Gastroesophageal sphincter (tissue), 4 donors: ENCODE results near the gene BBOF1. TPM values are rescaled to one million over a fixed set of nuclear protein-coding genes. Genes with fewer than 3 reads are reported as not detected.
"Not testable (repeated sequence)": the region's sequence is repeated elsewhere in the genome, so short reads cannot be mapped to it uniquely, and the experiment has no call there.

Source experiments
- ATAC-seq: fragments of 150-250 bp; one replicate; pipeline ENCODE4 v1.9.1; 2016; ENCODE audit warnings: mild to moderate bottlenecking, moderate library complexity
- H3K27ac ChIP-seq, 4 donors: fragments of 200-600 bp; sonication (generic) in 3 of 4; 1 replicate in 3 of 4; 2 replicates in 1 of 4; pipeline ENCODE4 v1.5.1; 2016 to 2019
- H3K27me3 ChIP-seq: fragments of 200-600 bp; sonication (generic); one replicate; pipeline ENCODE4 v1.5.1; 2019
- H3K36me3 ChIP-seq, 2 donors: fragments of 200-600 bp; sonication (generic); one replicate each; pipeline ENCODE4 v1.5.1; 2019; ENCODE audit warnings: control low read depth in 1 of 2
- H3K4me1 ChIP-seq, 3 donors: fragments of 200-600 bp; sonication (generic); 1 replicate in 2 of 3; 2 replicates in 1 of 3; pipeline ENCODE4 v1.5.1; 2016 to 2019; ENCODE audit warnings: control low read depth in 2 of 3
- H3K4me3 ChIP-seq, 2 donors: fragments of 200-600 bp; sonication (generic); one replicate each; pipeline ENCODE4 v1.5.1; 2019; ENCODE audit warnings: mild to moderate bottlenecking in 1 of 2, moderate library complexity in 1 of 2
- H3K9me3 ChIP-seq, 3 donors: fragments of 200-600 bp; sonication (generic); one replicate each; pipeline ENCODE4 v1.5.1; 2017 to 2019; ENCODE audit warnings: control low read depth in 2 of 3
- EP300 ChIP-seq: sonication (generic); formaldehyde crosslinking; IDR thresholded peaks from one replicate; pipeline ENCODE4 v1.6.1; 2017; ENCODE audit warnings: antibody characterized with exemption, mild to moderate bottlenecking
- POLR2A ChIP-seq, 2 donors: fragments of 450-650 bp; IDR thresholded peaks; one replicate each; pipeline ENCODE4 v1.6.1; 2017; ENCODE audit warnings: antibody characterized with exemption in 2 of 2, mild to moderate bottlenecking in 2 of 2, moderate library complexity in 1 of 2
- POLR2AphosphoS5 ChIP-seq: sonication (generic); formaldehyde crosslinking; IDR thresholded peaks from one replicate; pipeline ENCODE4 v1.6.1; 2017; ENCODE audit warnings: antibody characterized with exemption
- WGBS, 2 donors: methylation state at CpG; one replicate each; pipeline ENCODE4 v1.1.5; 2018; ENCODE audit warnings: low coverage in 1 of 2; 5-methylcytosine and 5-hydroxymethylcytosine counted together
- total RNA-seq, 4 donors: library from RNA; depleted of rRNA; stranded (reverse); fragments of >200 nt; gene quantifications; one replicate each; pipeline ENCODE4 v1.1.0, GENCODE V29; 2016
- TF ChIP-seq, protein P1 (sequence below), 4 experiments: fragments of 200-600 bp in 2 of 4; fragments of 450-650 bp in 2 of 4; sonication (generic) in 1 of 4; IDR thresholded peaks; one replicate each; pipeline ENCODE4 v1.5.1; 2017 to 2019; ENCODE audit warnings: antibody characterized with exemption in 4 of 4, mild to moderate bottlenecking in 2 of 4, moderate library complexity in 2 of 4

The BBOF1 gene
- total RNA-seq, 4 donors from 2014 or later, result 7.3 to 12.4 (median 10.5) TPM

DNA sequence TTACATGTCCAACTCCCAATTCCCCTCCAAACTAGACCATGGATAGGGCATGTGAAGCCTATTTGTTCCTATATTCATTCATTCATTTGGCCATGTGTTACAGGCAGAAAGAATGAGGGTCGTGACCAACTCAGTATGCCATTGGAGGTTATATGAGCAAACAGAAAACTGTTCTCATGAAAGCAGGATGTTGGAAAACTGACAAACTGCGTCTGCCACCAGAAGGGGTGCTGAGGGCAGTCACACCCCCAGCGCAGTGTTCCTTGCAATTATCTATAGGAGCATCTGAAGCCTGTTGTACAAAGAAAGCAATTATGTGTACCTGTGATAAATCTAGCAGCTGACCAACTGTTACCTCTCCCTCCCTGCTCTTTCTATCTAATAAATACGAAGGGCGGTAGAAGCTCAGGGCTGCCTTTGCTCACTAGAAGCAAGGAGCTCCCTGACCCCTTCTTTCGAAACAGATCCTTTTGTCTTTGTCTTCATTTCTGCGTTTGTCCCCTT is 21.2 kb upstream of the BBOF1 start:
- 79 to 91% methylated on average over 4 to 7 of the region's 7 CpGs for WGBS, 2 donors
- no peak for ATAC-seq
- Histone ChIP-seq H3K4me3 (no peak overlapping the region), H3K27ac (no peak overlapping the region), H3K27me3 (no peaks in the 10 kb centered on the region), H3K4me1 (no peaks in the 10 kb centered on the region), H3K9me3 (no peaks in the 10 kb centered on the region), H3K36me3 (peaks cover 0 to 18% of the 10 kb centered on the region in 2 donors)
- TF ChIP-seq POLR2A (IDR thresholded peaks at IDR 0.05) (no peak), EP300 (no peak), POLR2AphosphoS5 (no peak)
- TF ChIP-seq, protein P1, sequence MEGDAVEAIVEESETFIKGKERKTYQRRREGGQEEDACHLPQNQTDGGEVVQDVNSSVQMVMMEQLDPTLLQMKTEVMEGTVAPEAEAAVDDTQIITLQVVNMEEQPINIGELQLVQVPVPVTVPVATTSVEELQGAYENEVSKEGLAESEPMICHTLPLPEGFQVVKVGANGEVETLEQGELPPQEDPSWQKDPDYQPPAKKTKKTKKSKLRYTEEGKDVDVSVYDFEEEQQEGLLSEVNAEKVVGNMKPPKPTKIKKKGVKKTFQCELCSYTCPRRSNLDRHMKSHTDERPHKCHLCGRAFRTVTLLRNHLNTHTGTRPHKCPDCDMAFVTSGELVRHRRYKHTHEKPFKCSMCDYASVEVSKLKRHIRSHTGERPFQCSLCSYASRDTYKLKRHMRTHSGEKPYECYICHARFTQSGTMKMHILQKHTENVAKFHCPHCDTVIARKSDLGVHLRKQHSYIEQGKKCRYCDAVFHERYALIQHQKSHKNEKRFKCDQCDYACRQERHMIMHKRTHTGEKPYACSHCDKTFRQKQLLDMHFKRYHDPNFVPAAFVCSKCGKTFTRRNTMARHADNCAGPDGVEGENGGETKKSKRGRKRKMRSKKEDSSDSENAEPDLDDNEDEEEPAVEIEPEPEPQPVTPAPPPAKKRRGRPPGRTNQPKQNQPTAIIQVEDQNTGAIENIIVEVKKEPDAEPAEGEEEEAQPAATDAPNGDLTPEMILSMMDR (IDR thresholded peaks at IDR 0.05), result no peak

DNA sequence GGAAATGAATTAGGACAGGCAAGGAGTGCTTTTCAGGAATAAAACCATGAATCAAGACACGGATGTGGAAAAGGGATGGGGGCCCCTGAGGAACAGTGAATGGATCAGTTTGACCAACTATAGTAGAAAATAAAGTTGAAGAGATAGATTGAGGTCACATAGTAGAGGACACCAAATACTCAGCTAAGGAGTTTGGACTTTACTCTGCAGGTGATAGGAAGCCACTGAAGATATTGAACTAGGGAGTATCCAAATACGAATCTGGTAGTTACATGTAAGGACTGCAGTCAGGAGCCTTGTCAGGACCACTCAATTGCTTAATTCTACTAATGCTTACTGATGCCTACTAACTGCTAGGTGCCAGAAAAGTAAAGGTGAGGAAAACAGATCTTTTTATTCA is 20.4 kb upstream of the BBOF1 start:
- no peak overlapping the region for H3K27ac ChIP-seq
- H3K27me3 ChIP-seq, result no peaks in the 10 kb centered on the region
- TF ChIP-seq, protein P1 (IDR thresholded peaks at IDR 0.05), result no peak
- no peak for TF ChIP-seq POLR2A (IDR thresholded peaks at IDR 0.05)
- no peak for TF ChIP-seq POLR2AphosphoS5
- TF ChIP-seq EP300, result no peak
- ATAC-seq, result no peak
- H3K36me3 ChIP-seq, result peaks cover 0 to 22% of the 10 kb centered on the region in 2 donors
- H3K9me3 ChIP-seq, result no peaks in the 10 kb centered on the region
- H3K4me1 ChIP-seq, result no peaks in the 10 kb centered on the region
- 87 to 88% methylated on average over 2 of the region's 2 CpGs for WGBS, 2 donors
- no peak overlapping the region for H3K4me3 ChIP-seq

DNA sequence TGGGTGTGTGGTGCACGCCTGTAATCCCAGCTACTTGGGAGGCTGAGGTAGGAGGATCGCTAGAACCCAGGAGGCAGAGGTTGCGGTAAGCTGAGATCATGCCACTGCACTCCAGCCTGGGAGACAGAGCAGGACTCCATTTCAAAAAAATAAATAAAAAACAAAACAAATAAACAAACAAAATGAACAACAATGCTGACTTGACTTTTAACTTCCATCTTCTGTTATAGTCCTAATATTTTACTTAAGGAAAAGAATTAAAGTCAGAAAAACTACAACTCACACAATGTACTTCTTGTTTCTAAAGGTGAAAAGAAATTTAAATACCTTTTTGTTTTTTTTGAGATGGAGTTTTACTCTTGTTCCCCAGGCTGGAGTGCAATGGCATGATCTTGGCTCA is 13.5 kb upstream of the BBOF1 start:
- not testable (repeated sequence) for H3K27me3 ChIP-seq, H3K27ac ChIP-seq, ATAC-seq, H3K9me3 ChIP-seq, H3K4me1 ChIP-seq, H3K4me3 ChIP-seq
- WGBS, 2 donors, result 100% methylated on average over 2 to 3 of the region's 3 CpGs
- H3K36me3 ChIP-seq, result peaks cover 0 to 68% of the 10 kb centered on the region in 2 donors

DNA sequence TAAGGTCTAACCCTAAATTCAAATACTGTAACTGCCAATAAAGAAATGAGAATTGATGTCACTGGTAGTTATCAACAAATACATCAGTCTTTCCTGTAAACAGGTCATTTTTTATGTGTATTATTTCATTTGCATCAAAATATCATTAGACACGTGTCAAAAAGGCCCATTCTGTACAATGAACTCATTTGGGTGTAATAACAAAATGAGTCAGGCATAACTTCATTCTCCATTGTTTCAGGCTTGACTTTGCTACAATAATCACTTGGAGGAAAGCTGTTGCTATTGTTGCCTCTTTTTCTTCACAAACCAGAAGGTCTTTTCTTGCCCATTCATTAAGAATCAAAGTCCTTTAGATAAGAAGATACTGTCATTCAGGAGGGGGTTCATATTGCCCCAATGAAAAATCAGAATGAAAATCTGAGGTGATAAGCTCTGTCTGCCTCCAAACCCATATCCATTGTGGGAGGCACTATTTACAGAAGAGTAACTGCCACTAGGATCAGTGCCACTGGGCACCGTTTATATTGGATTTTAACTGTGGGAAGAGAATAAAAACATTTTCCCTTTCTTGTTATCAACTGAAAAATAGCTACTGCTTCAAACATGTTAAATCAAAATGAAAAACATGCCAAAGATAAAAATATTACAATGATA is 10.2 kb upstream of the BBOF1 start:
- TF ChIP-seq POLR2A (IDR thresholded peaks at IDR 0.05) (no peak), POLR2AphosphoS5 (no peak), EP300 (no peak)
- TF ChIP-seq, protein P1 (IDR thresholded peaks at IDR 0.05), result no peak
- H3K27ac ChIP-seq, result no peak overlapping the region
- H3K36me3 ChIP-seq, result peaks cover 0 to 80% of the 10 kb centered on the region in 2 donors
- 72 to 73% methylated on average over 2 of the region's 2 CpGs for WGBS, 2 donors
- no peak overlapping the region for H3K4me3 ChIP-seq
- H3K4me1 ChIP-seq, result no peaks in the 10 kb centered on the region
- H3K9me3 ChIP-seq, result no peaks in the 10 kb centered on the region
- no peak for ATAC-seq
- H3K27me3 ChIP-seq, result no peaks in the 10 kb centered on the region

DNA sequence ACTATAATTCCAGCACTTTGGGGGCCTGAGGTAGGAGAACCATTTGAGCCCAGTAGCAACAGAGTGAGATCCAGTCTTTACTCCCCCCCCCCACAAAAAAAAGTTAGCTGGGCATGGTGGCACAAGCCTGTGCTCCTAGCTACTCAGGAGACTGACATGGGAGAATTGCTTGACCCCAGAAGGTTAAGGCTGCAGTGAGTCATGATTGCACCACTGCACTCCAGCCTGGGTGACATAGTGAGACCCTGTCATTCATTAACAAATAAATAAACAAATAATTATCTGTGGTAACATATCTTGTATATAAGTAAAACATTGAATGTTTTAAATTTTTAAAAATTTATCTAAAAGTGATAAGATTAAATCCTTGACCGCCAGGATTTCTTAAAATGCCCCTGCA is 4.8 kb upstream of the BBOF1 start:
- no peak overlapping the region for H3K27ac ChIP-seq
- no peaks in the 10 kb centered on the region for H3K27me3 ChIP-seq
- no peaks in the 10 kb centered on the region for H3K9me3 ChIP-seq
- ATAC-seq, result no peak
- H3K4me1 ChIP-seq, result peaks cover 0 to 9% (median 3%) of the 10 kb centered on the region in 3 donors
- peaks cover 0 to 44% of the 10 kb centered on the region in 2 donors for H3K36me3 ChIP-seq
- no peak overlapping the region for H3K4me3 ChIP-seq
- 88 to 92% methylated on average over 1 of the region's 1 CpG for WGBS, 2 donors
- no peak for TF ChIP-seq EP300

- TF ChIP-seq POLR2A (IDR thresholded peaks at IDR 0.05) (no peak), POLR2AphosphoS5 (no peak), EP300 (no peak)
- TF ChIP-seq, protein P1 (IDR thresholded peaks at IDR 0.05), result no peak
- Histone ChIP-seq H3K4me1 (peaks cover 0 to 18% (median 3%) of the 10 kb centered on the region in 3 donors), H3K9me3 (no peaks in the 10 kb centered on the region), H3K27ac (no peak overlapping the region), H3K36me3 (peaks cover 0 to 35% of the 10 kb centered on the region in 2 donors), H3K27me3 (no peaks in the 10 kb centered on the region), H3K4me3 (no peak overlapping the region)
- WGBS, 2 donors, result 74 to 89% methylated on average over 3 of the region's 3 CpGs
- no peak for ATAC-seq
Measured at GRCh38 chr14:74015176-74015575, 4.0 kb upstream of the BBOF1 start.
